ENCODE measurements around the gene GATAD2A.

- no peak for TF ChIP-seq IRF3 (IDR thresholded peaks at IDR 0.05)
- no peak for TF ChIP-seq EP300 (IDR thresholded peaks at IDR 0.05; ENCODE audit: borderline replicate concordance in 1 of 2, control insufficient read depth in 1 of 2, low read depth in 2 of 2, low read length in 2 of 2)
Measured at GRCh38 chr19:19515642-19516519, 110.4 kb downstream of the GATAD2A start, which contains the start of gene NDUFA13.

Measured in GM12878 (cell line).